Jurkat, Clone E6-1 (cell line): ENCODE measurements around the gene SCAF8.
"Not testable (repeated sequence)": the region's sequence is repeated elsewhere in the genome, so short reads cannot be mapped to it uniquely, and the experiment has no call there.

Source experiments
- DNase-seq: peaks from one replicate; pipeline ENCODE4 v3.0.0-alpha.2; 2011; ENCODE audit warnings: low read depth, low spot score
- H3K4me3 ChIP-seq: 2 replicates; pipeline ENCODE4 v1.5.1; 2011; ENCODE audit warnings: mild to moderate bottlenecking, low read length, control low read depth, moderate library complexity

SCAF8 gene

GRCh38 chr6:154731296-154732218, 1.7 kb upstream of the SCAF8 start:
- no peak overlapping the region for H3K4me3 ChIP-seq
- DNase-seq, result no peak

DNA sequence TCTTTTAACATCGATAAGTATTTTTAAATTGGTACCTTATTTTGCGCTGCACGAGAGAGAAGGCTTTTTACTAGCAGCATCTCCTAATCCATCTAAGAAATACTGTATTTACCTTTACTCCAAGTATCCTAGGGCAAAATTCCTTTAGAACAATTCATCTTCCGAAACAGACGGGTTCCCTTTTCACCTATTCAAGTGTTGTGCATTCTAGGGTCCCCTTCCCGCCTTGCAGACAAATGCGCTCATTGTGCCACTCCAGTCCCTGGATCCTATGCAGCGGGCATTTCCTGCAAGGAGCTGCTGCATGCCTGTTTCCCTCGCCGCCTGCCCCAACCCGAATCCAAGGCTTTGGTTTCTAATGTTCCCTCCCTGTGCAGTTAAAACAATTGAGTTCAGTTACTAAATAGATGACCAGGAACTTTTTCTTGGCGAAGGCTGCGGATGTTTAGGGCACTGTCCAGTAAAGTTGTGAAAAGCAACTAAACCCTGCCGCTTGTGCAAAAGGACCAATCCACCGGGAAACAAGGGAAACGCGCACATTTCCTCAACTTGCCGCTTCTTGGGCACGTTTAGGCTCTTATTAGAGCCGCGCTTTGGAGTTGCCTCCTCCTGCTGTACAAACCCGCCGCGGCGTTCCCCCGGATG, 556 bp upstream of the SCAF8 start:
- H3K4me3 ChIP-seq, result peak overlapping the region; percentile 85
- no peak for DNase-seq

- peak; percentile 79 for DNase-seq
- H3K4me3 ChIP-seq, result peak overlapping the region; percentile 85
Measured at GRCh38 chr6:154733626-154734382, 588 bp downstream of the SCAF8 start.

DNA sequence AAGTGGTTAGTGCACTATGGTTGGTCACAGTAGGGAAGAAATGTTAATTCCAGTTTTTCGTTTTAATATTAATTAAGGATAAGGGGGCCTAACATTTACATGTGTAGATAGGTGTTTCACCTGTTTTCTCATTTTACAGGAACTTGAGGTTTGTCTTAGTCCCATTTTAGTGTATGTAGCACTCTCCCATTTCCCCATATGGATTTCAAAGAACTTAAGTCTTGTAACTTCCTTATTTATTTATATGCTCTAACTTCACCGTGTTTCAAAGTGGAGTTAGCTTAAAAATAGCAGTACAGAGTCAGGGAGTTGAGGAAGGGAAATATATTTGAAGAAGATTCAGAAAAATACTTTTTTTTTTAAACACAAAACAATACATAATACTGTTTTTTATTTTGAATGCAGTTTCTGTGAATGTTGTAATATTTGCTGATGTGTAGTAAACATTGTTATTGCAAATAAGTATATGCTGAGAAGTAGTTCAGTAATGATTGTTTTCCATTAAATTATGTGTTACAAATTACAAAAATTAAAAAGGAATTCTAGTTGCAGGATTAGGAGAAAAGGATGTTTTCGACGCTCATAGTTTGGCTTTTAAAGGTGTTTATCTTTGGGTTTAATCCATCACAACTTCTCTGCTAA, 3.5 kb downstream of the SCAF8 start:
- DNase-seq, result no peak
- no peak overlapping the region for H3K4me3 ChIP-seq

GRCh38 chr6:154737424-154737823, 4.2 kb downstream of the SCAF8 start:
- H3K4me3 ChIP-seq, result no peak overlapping the region
- DNase-seq, result no peak

GRCh38 chr6:154738551-154738961, 5.3 kb downstream of the SCAF8 start:
- DNase-seq, result no peak
- no peak overlapping the region for H3K4me3 ChIP-seq

GRCh38 chr6:154740658-154741057, 7.4 kb downstream of the SCAF8 start:
- no peak overlapping the region for H3K4me3 ChIP-seq
- DNase-seq, result no peak

DNA sequence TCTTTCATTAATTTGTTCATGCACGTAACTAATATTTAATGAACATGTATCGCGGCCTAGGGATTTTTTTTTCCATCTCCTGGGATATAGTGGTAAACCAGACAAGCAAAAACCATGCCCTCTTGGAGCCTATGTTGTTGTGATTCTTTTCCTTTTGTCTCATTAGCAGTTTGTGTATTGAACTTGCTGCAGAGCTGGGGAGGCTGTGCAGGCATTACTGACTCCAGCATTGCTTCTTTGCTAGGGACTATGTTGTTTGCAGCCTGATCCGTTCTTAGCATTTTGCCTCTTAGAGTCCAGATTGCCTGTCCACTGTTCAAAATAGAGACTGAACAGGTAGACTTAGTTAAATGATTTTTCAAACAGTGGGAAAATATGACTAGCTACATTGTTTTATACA, 9.7 kb downstream of the SCAF8 start:
- no peak for DNase-seq
- no peak overlapping the region for H3K4me3 ChIP-seq

DNA sequence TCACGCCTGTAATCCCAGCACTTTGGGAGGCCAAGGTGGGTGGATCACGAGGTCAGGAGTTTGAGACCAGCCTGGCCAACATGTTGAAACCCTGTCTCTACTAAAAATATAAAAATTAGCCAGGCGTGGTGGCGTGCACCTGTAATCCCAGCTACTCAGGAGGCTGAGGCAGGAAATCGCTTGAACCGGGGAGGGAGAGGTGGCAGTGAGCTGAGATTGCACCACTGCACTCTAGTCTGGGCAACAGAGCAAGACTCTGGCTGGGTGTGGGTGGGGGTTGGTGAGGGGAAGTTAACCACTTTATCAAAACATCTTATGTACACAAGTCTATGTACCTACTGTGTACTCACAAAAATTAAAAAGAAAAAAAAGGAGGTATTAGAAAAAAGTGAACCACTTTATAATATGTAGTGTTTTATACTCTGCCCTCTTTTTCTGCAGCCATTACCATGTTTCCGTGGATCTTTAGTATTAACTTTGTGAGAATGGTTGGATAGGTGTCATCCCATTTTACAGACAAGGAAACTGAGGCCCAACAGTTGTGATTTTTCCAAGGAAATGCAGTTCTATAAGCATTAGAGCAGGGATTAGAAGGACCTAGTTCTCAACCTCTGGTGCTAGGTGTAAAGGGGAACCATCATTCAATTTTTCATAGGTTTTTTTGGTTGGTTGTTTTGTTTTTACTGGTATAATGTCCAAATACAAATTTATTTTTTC, 11.0 kb downstream of the SCAF8 start:
- DNase-seq, result not testable (repeated sequence)

GRCh38 chr6:154745243-154745642, 12.0 kb downstream of the SCAF8 start:
- DNase-seq, result no peak
- H3K4me3 ChIP-seq, result no peak overlapping the region

More for the DNA sequence above, 11.0 kb downstream of the SCAF8 start:
- H3K4me3 ChIP-seq, result not testable (repeated sequence)

DNA sequence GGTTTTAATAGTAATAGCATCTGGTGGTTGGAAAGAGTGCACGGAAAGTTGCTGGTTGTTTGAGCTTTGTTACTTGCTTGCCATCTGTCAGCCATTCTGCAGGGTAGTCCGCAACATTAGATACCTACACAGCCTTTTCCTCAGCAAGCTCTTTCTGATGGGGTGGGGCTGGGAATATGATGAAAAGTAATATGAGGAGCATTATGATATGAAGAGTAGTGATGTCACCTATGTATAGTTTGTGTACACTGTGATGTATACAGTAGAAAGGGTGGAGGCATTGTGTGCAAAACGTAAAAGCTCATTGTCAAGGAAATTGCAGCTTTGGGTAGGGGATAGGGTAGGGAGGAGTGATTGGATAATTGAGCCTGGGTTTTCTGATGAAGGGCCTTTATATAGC, 16.1 kb downstream of the SCAF8 start:
- no peak for DNase-seq

GRCh38 chr6:154751011-154751800, 18.0 kb downstream of the SCAF8 start:
- no peak overlapping the region for H3K4me3 ChIP-seq
- DNase-seq, result no peak

More for the DNA sequence above, 16.1 kb downstream of the SCAF8 start:
- no peak overlapping the region for H3K4me3 ChIP-seq

DNA sequence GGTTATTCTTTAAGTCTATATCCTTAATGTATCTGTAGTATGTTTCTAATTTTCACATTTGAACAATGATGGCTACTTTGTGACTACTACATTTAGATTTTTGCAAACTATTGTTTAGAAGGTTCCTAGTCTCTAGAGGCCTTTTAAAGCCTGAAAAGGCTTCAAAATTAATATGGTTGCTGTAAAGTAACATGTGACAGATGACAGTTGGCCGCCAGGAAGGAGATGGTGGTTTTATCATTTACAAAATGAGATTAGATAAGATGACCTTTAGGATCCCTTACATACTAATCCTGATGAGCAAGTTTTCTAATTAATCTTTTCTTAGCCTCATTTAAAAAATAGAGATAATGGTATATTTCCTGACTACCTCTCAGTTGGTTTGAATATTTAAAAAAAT, 18.8 kb downstream of the SCAF8 start:
- DNase-seq, result no peak
- no peak overlapping the region for H3K4me3 ChIP-seq

GRCh38 chr6:154754152-154754551, 20.9 kb downstream of the SCAF8 start:
- DNase-seq, result no peak
- H3K4me3 ChIP-seq, result no peak overlapping the region

DNA sequence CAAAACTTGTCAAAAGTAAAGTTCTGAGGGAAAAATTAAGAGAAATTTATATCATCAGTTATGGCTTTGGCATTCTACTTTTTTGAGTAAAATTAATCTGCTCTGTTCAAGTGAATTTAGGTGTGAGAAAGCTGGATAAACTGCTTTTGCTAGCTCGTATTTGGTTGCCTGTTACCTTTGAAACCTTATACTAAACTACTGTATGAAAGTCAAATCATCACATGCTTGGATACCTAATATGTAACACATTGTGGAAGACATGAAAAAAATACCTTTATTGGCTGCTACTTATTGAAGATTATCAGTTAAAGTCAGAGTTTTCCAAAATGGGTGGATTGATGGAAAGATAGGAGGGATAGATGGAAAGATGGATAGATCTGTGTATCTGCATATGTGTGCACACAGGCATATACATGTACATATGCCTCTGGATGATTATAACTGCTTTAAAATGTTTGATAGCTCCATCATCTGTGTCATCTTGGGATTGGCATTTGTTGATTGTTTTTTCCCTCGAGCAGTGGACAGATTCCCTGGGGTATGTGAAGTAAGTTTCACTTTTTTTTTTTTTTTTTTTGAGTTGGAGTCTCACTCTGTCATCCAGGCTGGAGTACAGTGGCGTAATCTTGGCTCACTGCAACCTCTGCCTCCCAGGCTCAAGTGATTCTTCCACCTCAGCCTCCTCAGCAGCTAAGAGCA, 24.3 kb downstream of the SCAF8 start:
- no peak for DNase-seq
- no peak overlapping the region for H3K4me3 ChIP-seq

GRCh38 chr6:154758125-154758524, 24.9 kb downstream of the SCAF8 start:
- DNase-seq, result no peak
- no peak overlapping the region for H3K4me3 ChIP-seq

DNA sequence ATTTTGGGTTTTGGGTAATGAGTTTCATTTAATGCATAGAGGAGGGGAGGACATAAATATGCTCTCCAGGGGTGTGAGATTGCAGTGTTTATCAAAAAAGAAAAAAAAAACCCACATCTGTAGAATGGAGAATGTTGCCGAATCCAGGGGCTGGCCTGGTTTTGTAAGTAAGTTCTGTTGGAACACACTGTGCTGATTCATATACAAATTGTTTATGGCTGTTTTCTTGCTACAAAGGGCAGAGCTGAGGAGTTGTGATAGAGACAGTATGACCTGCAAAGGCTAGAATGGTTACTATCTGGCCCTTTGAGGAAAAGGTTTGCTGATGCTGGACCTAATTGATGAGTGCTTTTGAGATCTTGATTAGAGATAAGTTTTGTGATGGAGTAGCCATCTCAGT, 30.4 kb downstream of the SCAF8 start:
- no peak for DNase-seq
- no peak overlapping the region for H3K4me3 ChIP-seq
